Epithelial cell of esophagus (primary cell): ENCODE data around the gene MYH9.
"Not testable (repeated sequence)": the region's sequence is repeated elsewhere in the genome, so short reads cannot be mapped to it uniquely, and the experiment has no call there.

Experiments used
- DNase-seq: peaks from one replicate; pipeline ENCODE4 v3.0.0; 2010; ENCODE audit warnings: low read depth
- H3K4me3 ChIP-seq: 2 replicates; pipeline ENCODE4 v1.5.1; 2011; ENCODE audit warnings: mild to moderate bottlenecking, low read length, control low read depth
- CTCF ChIP-seq: IDR thresholded peaks from 2 replicates; pipeline ENCODE4 v1.5.1; 2011; ENCODE audit warnings: low read depth, mild to moderate bottlenecking, low read length, control low read depth, inconsistent platforms; ENCODE audit not compliant: insufficient read depth; ENCODE audit errors: missing control alignments

MYH9 gene

GRCh38 chr22:36267058-36267457 lies 120.7 kb downstream of the MYH9 start:
- H3K4me3 ChIP-seq: no peak overlapping the region
- no peak for DNase-seq
- TF ChIP-seq CTCF: no peak

GRCh38 chr22:36263886-36264664 lies 123.7 kb downstream of the MYH9 start:
- not testable (repeated sequence) for H3K4me3 ChIP-seq, DNase-seq

GRCh38 chr22:36263216-36263673 lies 124.5 kb downstream of the MYH9 start:
- not testable (repeated sequence) for DNase-seq

GRCh38 chr22:36262307-36262706 lies 125.5 kb downstream of the MYH9 start:
- H3K4me3 ChIP-seq, DNase-seq: not testable (repeated sequence)

More at GRCh38 chr22:36263216-36263673, 124.5 kb downstream of the MYH9 start:
- not testable (repeated sequence) for H3K4me3 ChIP-seq

- not testable (repeated sequence) for H3K4me3 ChIP-seq, DNase-seq
Observed at GRCh38 chr22:36261675-36262074, 126.1 kb downstream of the MYH9 start.

GRCh38 chr22:36259615-36260300 lies 128.0 kb downstream of the MYH9 start:
- no peak for DNase-seq

GRCh38 chr22:36258701-36259614 lies 128.8 kb downstream of the MYH9 start:
- no peak for DNase-seq
- TF ChIP-seq CTCF: no peak
- H3K4me3 ChIP-seq: no peak overlapping the region

More at GRCh38 chr22:36259615-36260300, 128.0 kb downstream of the MYH9 start:
- no peak for TF ChIP-seq CTCF
- no peak overlapping the region for H3K4me3 ChIP-seq

GRCh38 chr22:36257948-36258670 lies 129.7 kb downstream of the MYH9 start:
- no peak overlapping the region for H3K4me3 ChIP-seq
- DNase-seq: no peak
- TF ChIP-seq CTCF: no peak
